ENCODE results near the gene NUCB1. TPM values are rescaled to one million over a fixed set of nuclear protein-coding genes. Genes with fewer than 3 reads are reported as not detected.

Gene NUCB1
- total RNA-seq, 1 experiment from 2014 or later: 153 TPM

- TF ChIP-seq, protein P1, sequence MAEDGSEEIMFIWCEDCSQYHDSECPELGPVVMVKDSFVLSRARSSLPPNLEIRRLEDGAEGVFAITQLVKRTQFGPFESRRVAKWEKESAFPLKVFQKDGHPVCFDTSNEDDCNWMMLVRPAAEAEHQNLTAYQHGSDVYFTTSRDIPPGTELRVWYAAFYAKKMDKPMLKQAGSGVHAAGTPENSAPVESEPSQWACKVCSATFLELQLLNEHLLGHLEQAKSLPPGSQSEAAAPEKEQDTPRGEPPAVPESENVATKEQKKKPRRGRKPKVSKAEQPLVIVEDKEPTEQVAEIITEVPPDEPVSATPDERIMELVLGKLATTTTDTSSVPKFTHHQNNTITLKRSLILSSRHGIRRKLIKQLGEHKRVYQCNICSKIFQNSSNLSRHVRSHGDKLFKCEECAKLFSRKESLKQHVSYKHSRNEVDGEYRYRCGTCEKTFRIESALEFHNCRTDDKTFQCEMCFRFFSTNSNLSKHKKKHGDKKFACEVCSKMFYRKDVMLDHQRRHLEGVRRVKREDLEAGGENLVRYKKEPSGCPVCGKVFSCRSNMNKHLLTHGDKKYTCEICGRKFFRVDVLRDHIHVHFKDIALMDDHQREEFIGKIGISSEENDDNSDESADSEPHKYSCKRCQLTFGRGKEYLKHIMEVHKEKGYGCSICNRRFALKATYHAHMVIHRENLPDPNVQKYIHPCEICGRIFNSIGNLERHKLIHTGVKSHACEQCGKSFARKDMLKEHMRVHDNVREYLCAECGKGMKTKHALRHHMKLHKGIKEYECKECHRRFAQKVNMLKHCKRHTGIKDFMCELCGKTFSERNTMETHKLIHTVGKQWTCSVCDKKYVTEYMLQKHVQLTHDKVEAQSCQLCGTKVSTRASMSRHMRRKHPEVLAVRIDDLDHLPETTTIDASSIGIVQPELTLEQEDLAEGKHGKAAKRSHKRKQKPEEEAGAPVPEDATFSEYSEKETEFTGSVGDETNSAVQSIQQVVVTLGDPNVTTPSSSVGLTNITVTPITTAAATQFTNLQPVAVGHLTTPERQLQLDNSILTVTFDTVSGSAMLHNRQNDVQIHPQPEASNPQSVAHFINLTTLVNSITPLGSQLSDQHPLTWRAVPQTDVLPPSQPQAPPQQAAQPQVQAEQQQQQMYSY (CRISPR knock-in tag; IDR thresholded peaks at IDR 0.05): no peak
- TF ChIP-seq, protein P2, sequence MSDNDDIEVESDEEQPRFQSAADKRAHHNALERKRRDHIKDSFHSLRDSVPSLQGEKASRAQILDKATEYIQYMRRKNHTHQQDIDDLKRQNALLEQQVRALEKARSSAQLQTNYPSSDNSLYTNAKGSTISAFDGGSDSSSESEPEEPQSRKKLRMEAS (CRISPR knock-in tag; IDR thresholded peaks at IDR 0.05): peak; percentile 87
- TF ChIP-seq KAT7 (CRISPR knock-in tag; IDR thresholded peaks at IDR 0.05; ENCODE audit: borderline replicate concordance) (no peak), HMGXB4 (CRISPR knock-in tag; IDR thresholded peaks at IDR 0.05) (peak; percentile 55; the same call in 1 of the 2 replicates), ZNF138 (CRISPR knock-in tag; conservative IDR thresholded peaks at IDR 0.05) (no peak), FOXJ3 (CRISPR knock-in tag; IDR thresholded peaks at IDR 0.05; ENCODE audit: borderline replicate concordance) (no peak)
- TF ChIP-seq, protein P3, sequence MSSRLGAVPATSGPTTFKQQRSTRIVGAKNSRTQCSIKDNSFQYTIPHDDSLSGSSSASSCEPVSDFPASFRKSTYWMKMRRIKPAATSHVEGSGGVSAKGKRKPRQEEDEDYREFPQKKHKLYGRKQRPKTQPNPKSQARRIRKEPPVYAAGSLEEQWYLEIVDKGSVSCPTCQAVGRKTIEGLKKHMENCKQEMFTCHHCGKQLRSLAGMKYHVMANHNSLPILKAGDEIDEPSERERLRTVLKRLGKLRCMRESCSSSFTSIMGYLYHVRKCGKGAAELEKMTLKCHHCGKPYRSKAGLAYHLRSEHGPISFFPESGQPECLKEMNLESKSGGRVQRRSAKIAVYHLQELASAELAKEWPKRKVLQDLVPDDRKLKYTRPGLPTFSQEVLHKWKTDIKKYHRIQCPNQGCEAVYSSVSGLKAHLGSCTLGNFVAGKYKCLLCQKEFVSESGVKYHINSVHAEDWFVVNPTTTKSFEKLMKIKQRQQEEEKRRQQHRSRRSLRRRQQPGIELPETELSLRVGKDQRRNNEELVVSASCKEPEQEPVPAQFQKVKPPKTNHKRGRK (CRISPR knock-in tag; IDR thresholded peaks at IDR 0.05; ENCODE audit: borderline replicate concordance): no peak
- TF ChIP-seq, protein P4, sequence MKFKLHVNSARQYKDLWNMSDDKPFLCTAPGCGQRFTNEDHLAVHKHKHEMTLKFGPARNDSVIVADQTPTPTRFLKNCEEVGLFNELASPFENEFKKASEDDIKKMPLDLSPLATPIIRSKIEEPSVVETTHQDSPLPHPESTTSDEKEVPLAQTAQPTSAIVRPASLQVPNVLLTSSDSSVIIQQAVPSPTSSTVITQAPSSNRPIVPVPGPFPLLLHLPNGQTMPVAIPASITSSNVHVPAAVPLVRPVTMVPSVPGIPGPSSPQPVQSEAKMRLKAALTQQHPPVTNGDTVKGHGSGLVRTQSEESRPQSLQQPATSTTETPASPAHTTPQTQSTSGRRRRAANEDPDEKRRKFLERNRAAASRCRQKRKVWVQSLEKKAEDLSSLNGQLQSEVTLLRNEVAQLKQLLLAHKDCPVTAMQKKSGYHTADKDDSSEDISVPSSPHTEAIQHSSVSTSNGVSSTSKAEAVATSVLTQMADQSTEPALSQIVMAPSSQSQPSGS (CRISPR knock-in tag; IDR thresholded peaks at IDR 0.05; ENCODE audit: borderline replicate concordance, low read depth): no peak
These were observed 33.3 kb downstream of the NUCB1 start, which contains the start of gene DHDH (continued) for GRCh38 chr19:48933382-48933932.

DNA sequence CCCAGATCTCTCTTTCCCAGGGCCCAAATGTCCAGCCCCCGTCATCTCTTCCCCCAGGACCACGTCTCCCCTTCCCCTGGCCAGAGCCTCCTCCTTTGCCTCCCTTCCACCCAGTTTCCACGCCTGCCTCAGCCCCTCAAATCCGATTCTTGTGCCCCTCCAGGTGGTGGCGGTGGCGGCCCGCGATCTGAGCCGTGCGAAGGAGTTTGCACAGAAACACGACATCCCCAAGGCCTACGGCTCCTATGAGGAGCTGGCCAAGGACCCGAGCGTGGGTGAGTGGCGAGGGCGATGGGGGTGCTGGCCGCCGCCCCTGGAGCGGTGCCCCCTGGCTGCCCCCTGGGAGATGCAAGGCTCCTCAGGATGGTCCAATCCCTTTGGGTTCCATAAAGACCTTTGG is 34.7 kb downstream of the NUCB1 start:
- peak overlapping the region; percentile 48 for H3K4me3 Mint-ChIP-seq
- peaks cover 17% of the 10 kb centered on the region for H3K4me1 Mint-ChIP-seq
- H3K27ac Mint-ChIP-seq: no peak overlapping the region
- ChIA-PET CTCF (interaction anchor here (0.5 to 1.9 kb wide), 18 partner anchors 9 to 163 kb away, joined by 3 to 29 read pairs (median 4); partner anchors contain the start of genes BAX, FTL, GYS1 and NUCB1), POLR2A (no interaction called here)
- H3K27me3 Mint-ChIP-seq (ENCODE audit: low read depth): peaks cover 47% of the 10 kb centered on the region
- DNase-seq (ENCODE audit: low spot score): peak; percentile 62
- H3K36me3 Mint-ChIP-seq: no peaks in the 10 kb centered on the region; the same call in 1 of the 2 replicates
- peak; percentile 17 for ATAC-seq
- no peaks in the 10 kb centered on the region for H3K9me3 Mint-ChIP-seq
- TF ChIP-seq, protein P5, sequence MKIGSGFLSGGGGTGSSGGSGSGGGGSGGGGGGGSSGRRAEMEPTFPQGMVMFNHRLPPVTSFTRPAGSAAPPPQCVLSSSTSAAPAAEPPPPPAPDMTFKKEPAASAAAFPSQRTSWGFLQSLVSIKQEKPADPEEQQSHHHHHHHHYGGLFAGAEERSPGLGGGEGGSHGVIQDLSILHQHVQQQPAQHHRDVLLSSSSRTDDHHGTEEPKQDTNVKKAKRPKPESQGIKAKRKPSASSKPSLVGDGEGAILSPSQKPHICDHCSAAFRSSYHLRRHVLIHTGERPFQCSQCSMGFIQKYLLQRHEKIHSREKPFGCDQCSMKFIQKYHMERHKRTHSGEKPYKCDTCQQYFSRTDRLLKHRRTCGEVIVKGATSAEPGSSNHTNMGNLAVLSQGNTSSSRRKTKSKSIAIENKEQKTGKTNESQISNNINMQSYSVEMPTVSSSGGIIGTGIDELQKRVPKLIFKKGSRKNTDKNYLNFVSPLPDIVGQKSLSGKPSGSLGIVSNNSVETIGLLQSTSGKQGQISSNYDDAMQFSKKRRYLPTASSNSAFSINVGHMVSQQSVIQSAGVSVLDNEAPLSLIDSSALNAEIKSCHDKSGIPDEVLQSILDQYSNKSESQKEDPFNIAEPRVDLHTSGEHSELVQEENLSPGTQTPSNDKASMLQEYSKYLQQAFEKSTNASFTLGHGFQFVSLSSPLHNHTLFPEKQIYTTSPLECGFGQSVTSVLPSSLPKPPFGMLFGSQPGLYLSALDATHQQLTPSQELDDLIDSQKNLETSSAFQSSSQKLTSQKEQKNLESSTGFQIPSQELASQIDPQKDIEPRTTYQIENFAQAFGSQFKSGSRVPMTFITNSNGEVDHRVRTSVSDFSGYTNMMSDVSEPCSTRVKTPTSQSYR (CRISPR knock-in tag; IDR thresholded peaks at IDR 0.05): no peak
- no peak for TF ChIP-seq TCF7 (CRISPR knock-in tag; IDR thresholded peaks at IDR 0.05; ENCODE audit: low read depth)
- no peak for TF ChIP-seq ZNF317 (CRISPR knock-in tag; IDR thresholded peaks at IDR 0.05; ENCODE audit: borderline replicate concordance, low read depth)
- TF ChIP-seq E2F4 (CRISPR knock-in tag; IDR thresholded peaks at IDR 0.05; ENCODE audit: borderline replicate concordance, low read depth): no peak
- TF ChIP-seq, protein P6, sequence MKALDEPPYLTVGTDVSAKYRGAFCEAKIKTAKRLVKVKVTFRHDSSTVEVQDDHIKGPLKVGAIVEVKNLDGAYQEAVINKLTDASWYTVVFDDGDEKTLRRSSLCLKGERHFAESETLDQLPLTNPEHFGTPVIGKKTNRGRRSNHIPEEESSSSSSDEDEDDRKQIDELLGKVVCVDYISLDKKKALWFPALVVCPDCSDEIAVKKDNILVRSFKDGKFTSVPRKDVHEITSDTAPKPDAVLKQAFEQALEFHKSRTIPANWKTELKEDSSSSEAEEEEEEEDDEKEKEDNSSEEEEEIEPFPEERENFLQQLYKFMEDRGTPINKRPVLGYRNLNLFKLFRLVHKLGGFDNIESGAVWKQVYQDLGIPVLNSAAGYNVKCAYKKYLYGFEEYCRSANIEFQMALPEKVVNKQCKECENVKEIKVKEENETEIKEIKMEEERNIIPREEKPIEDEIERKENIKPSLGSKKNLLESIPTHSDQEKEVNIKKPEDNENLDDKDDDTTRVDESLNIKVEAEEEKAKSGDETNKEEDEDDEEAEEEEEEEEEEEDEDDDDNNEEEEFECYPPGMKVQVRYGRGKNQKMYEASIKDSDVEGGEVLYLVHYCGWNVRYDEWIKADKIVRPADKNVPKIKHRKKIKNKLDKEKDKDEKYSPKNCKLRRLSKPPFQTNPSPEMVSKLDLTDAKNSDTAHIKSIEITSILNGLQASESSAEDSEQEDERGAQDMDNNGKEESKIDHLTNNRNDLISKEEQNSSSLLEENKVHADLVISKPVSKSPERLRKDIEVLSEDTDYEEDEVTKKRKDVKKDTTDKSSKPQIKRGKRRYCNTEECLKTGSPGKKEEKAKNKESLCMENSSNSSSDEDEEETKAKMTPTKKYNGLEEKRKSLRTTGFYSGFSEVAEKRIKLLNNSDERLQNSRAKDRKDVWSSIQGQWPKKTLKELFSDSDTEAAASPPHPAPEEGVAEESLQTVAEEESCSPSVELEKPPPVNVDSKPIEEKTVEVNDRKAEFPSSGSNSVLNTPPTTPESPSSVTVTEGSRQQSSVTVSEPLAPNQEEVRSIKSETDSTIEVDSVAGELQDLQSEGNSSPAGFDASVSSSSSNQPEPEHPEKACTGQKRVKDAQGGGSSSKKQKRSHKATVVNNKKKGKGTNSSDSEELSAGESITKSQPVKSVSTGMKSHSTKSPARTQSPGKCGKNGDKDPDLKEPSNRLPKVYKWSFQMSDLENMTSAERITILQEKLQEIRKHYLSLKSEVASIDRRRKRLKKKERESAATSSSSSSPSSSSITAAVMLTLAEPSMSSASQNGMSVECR (CRISPR knock-in tag; IDR thresholded peaks at IDR 0.05; ENCODE audit: borderline replicate concordance): no peak
- TF ChIP-seq ATF3 (CRISPR knock-in tag; conservative IDR thresholded peaks at IDR 0.05): no peak
- TF ChIP-seq, protein P2 (CRISPR knock-in tag; IDR thresholded peaks at IDR 0.05): no peak

All from WTC11 (cell line).